ENCODE measurements around the gene CXCR5.

Gene CXCR5

GRCh38 chr11:118921929-118922744 is 38.4 kb downstream of the CXCR5 start:
- peak overlapping the region; percentile 86 for H3K27ac Mint-ChIP-seq
- H3K27me3 Mint-ChIP-seq = no peaks in the 10 kb centered on the region
- peaks cover 82% of the 10 kb centered on the region for H3K4me1 Mint-ChIP-seq
- peak overlapping the region; percentile 86 for H3K4me3 Mint-ChIP-seq
- ATAC-seq = no peak
- H3K36me3 Mint-ChIP-seq = no peaks in the 10 kb centered on the region
- H3K9me3 Mint-ChIP-seq = no peaks in the 10 kb centered on the region

GRCh38 chr11:118922745-118923627 is 39.3 kb downstream of the CXCR5 start:
- H3K36me3 Mint-ChIP-seq = no peaks in the 10 kb centered on the region

GRCh38 chr11:118923721-118924587 is 40.3 kb downstream of the CXCR5 start:
- Mint-ChIP-seq H3K4me3 (peak overlapping the region; percentile 86), H3K4me1 (peaks cover 81% of the 10 kb centered on the region), H3K9me3 (no peaks in the 10 kb centered on the region), H3K27me3 (no peaks in the 10 kb centered on the region), H3K27ac (peak overlapping the region; percentile 91), H3K36me3 (no peaks in the 10 kb centered on the region)
- no peak for ATAC-seq

More at GRCh38 chr11:118922745-118923627, 39.3 kb downstream of the CXCR5 start:
- Mint-ChIP-seq H3K4me3 (peak overlapping the region; percentile 86), H3K27me3 (no peaks in the 10 kb centered on the region), H3K27ac (peak overlapping the region; percentile 91), H3K9me3 (no peaks in the 10 kb centered on the region), H3K4me1 (peaks cover 82% of the 10 kb centered on the region)
- ATAC-seq = no peak

GRCh38 chr11:118924591-118925585 is 41.2 kb downstream of the CXCR5 start:
- Mint-ChIP-seq H3K27me3 (no peaks in the 10 kb centered on the region), H3K4me3 (peak overlapping the region; percentile 86), H3K27ac (peak overlapping the region; percentile 91), H3K4me1 (peaks cover 76% of the 10 kb centered on the region), H3K36me3 (no peaks in the 10 kb centered on the region), H3K9me3 (no peaks in the 10 kb centered on the region)
- no peak for ATAC-seq

GRCh38 chr11:118927554-118928100 is 43.9 kb downstream of the CXCR5 start:
- peaks cover 71% of the 10 kb centered on the region for H3K4me1 Mint-ChIP-seq
- no peaks in the 10 kb centered on the region for H3K9me3 Mint-ChIP-seq
- no peaks in the 10 kb centered on the region for H3K27me3 Mint-ChIP-seq
- peak overlapping the region; percentile 91 for H3K27ac Mint-ChIP-seq
- no peaks in the 10 kb centered on the region for H3K36me3 Mint-ChIP-seq
- peak overlapping the region; percentile 97 for H3K4me3 Mint-ChIP-seq
- no peak for ATAC-seq

- H3K9me3 Mint-ChIP-seq = no peaks in the 10 kb centered on the region
- peaks cover 64% of the 10 kb centered on the region for H3K4me1 Mint-ChIP-seq
- peak; percentile 77 for ATAC-seq
- peak overlapping the region; percentile 97 for H3K4me3 Mint-ChIP-seq
- peak overlapping the region; percentile 91 for H3K27ac Mint-ChIP-seq
- H3K27me3 Mint-ChIP-seq = no peaks in the 10 kb centered on the region
- H3K36me3 Mint-ChIP-seq = no peaks in the 10 kb centered on the region
Observed at GRCh38 chr11:118928101-118928869, 44.6 kb downstream of the CXCR5 start.

- Mint-ChIP-seq H3K4me3 (peak overlapping the region; percentile 97), H3K36me3 (no peaks in the 10 kb centered on the region), H3K4me1 (peaks cover 62% of the 10 kb centered on the region), H3K27ac (peak overlapping the region; percentile 91), H3K27me3 (no peaks in the 10 kb centered on the region), H3K9me3 (no peaks in the 10 kb centered on the region)
- peak; percentile 3 for ATAC-seq
Observed at GRCh38 chr11:118928870-118929500, 45.3 kb downstream of the CXCR5 start.

- Mint-ChIP-seq H3K27me3 (no peaks in the 10 kb centered on the region), H3K4me1 (peaks cover 56% of the 10 kb centered on the region)
Observed at GRCh38 chr11:118929501-118930093, 45.9 kb downstream of the CXCR5 start.

GRCh38 chr11:118930094-118930712 is 46.5 kb downstream of the CXCR5 start:
- H3K4me1 Mint-ChIP-seq = peaks cover 59% of the 10 kb centered on the region
- no peaks in the 10 kb centered on the region for H3K36me3 Mint-ChIP-seq
- H3K4me3 Mint-ChIP-seq = peak overlapping the region; percentile 97

More at GRCh38 chr11:118929501-118930093, 45.9 kb downstream of the CXCR5 start:
- Mint-ChIP-seq H3K9me3 (no peaks in the 10 kb centered on the region), H3K4me3 (peak overlapping the region; percentile 97), H3K36me3 (no peaks in the 10 kb centered on the region), H3K27ac (peak overlapping the region; percentile 91)
- peak; percentile 14 for ATAC-seq

GRCh38 chr11:118931571-118931970 is 47.9 kb downstream of the CXCR5 start:
- H3K27ac Mint-ChIP-seq = peak overlapping the region; percentile 91
- H3K36me3 Mint-ChIP-seq = no peaks in the 10 kb centered on the region
- no peaks in the 10 kb centered on the region for H3K9me3 Mint-ChIP-seq
- no peak for ATAC-seq
- peaks cover 56% of the 10 kb centered on the region for H3K4me1 Mint-ChIP-seq
- no peaks in the 10 kb centered on the region for H3K27me3 Mint-ChIP-seq
- no peak overlapping the region for H3K4me3 Mint-ChIP-seq

More at GRCh38 chr11:118930094-118930712, 46.5 kb downstream of the CXCR5 start:
- ATAC-seq = peak; percentile 40
- Mint-ChIP-seq H3K27ac (peak overlapping the region; percentile 91), H3K27me3 (no peaks in the 10 kb centered on the region), H3K9me3 (no peaks in the 10 kb centered on the region)

GRCh38 chr11:118933486-118933885 is 49.8 kb downstream of the CXCR5 start:
- Mint-ChIP-seq H3K27ac (no peak overlapping the region), H3K4me1 (peaks cover 37% of the 10 kb centered on the region), H3K4me3 (no peak overlapping the region), H3K27me3 (no peaks in the 10 kb centered on the region), H3K9me3 (no peaks in the 10 kb centered on the region), H3K36me3 (no peaks in the 10 kb centered on the region)
- no peak for ATAC-seq

- Mint-ChIP-seq H3K4me1 (peaks cover 30% of the 10 kb centered on the region), H3K9me3 (no peaks in the 10 kb centered on the region), H3K4me3 (no peak overlapping the region), H3K36me3 (no peaks in the 10 kb centered on the region), H3K27ac (no peak overlapping the region), H3K27me3 (no peaks in the 10 kb centered on the region)
- ATAC-seq = peak; percentile 61
Observed at GRCh38 chr11:118935376-118935775, 51.7 kb downstream of the CXCR5 start.

Data from stimulated activated memory B cell treated with anti-CD40 and anti-IgM and Interleukin-4, amounts not matched to agents 10 μg/mL and 1 μg/mL and 100 μg/mL, for 72 hours (primary cell).